Ectodermal cell (in vitro differentiated cells): Measurements from ENCODE around the gene RIGI.

Experiments used
- H3K27ac ChIP-seq: 2 replicates; pipeline ENCODE4 v1.7.0; 2013; ENCODE audit warnings: mild to moderate bottlenecking, low read depth, low read length; ENCODE audit not compliant: insufficient read depth, poor library complexity, severe bottlenecking
- H3K27me3 ChIP-seq: 2 replicates; pipeline ENCODE4 v1.7.0; 2013; ENCODE audit warnings: mild to moderate bottlenecking, low read length; ENCODE audit not compliant: insufficient read depth, control insufficient read depth, poor library complexity, severe bottlenecking
- H3K36me3 ChIP-seq: one replicate; pipeline ENCODE4 v1.7.0; 2013; ENCODE audit warnings: low read length; ENCODE audit not compliant: control insufficient read depth, insufficient read depth
- H3K4me1 ChIP-seq: one replicate; pipeline ENCODE4 v1.7.0; 2013; ENCODE audit warnings: low read length; ENCODE audit not compliant: control insufficient read depth, insufficient read depth
- H3K4me3 ChIP-seq: 2 replicates; pipeline ENCODE4 v1.7.0; 2013; ENCODE audit warnings: low read depth, low read length, control low read depth; ENCODE audit not compliant: insufficient read depth
- H3K9me3 ChIP-seq: 2 replicates; pipeline ENCODE4 v1.7.0; 2013; ENCODE audit warnings: mild to moderate bottlenecking, low read length, moderate library complexity; ENCODE audit not compliant: control insufficient read depth
- WGBS, 2 experiments: methylation state at CpG; one replicate each; pipeline ENCODE4 v1.1.7; 2013; ENCODE audit warnings: missing lambda C conversion rate in 2 of 2; 5-methylcytosine and 5-hydroxymethylcytosine counted together

Gene RIGI

GRCh38 chr9:32501868-32502267, 24.1 kb downstream of the RIGI start:
- H3K36me3 ChIP-seq = no peaks in the 10 kb centered on the region
- WGBS, 2 experiments = 78 to 100% methylated on average over 1 of the region's 1 CpG
- no peak overlapping the region for H3K4me3 ChIP-seq
- no peaks in the 10 kb centered on the region for H3K27me3 ChIP-seq
- H3K27ac ChIP-seq = no peak overlapping the region
- no peaks in the 10 kb centered on the region for H3K4me1 ChIP-seq
- H3K9me3 ChIP-seq = no peaks in the 10 kb centered on the region

- Histone ChIP-seq H3K9me3 (no peaks in the 10 kb centered on the region), H3K27me3 (no peaks in the 10 kb centered on the region), H3K36me3 (no peaks in the 10 kb centered on the region), H3K4me3 (no peak overlapping the region), H3K27ac (no peak overlapping the region), H3K4me1 (no peaks in the 10 kb centered on the region)
- WGBS, 2 experiments = 87 to 99% methylated on average over 2 of the region's 2 CpGs
Observed at GRCh38 chr9:32500768-32501167, 25.2 kb downstream of the RIGI start.

GRCh38 chr9:32497921-32498320, 28.1 kb downstream of the RIGI start:
- Histone ChIP-seq H3K27ac (no peak overlapping the region), H3K36me3 (no peaks in the 10 kb centered on the region), H3K9me3 (no peaks in the 10 kb centered on the region), H3K4me3 (no peak overlapping the region), H3K4me1 (no peaks in the 10 kb centered on the region), H3K27me3 (no peaks in the 10 kb centered on the region)

GRCh38 chr9:32490601-32491000, 35.4 kb downstream of the RIGI start:
- Histone ChIP-seq H3K4me3 (no peak overlapping the region), H3K27me3 (no peaks in the 10 kb centered on the region), H3K9me3 (no peaks in the 10 kb centered on the region), H3K4me1 (no peaks in the 10 kb centered on the region), H3K27ac (no peak overlapping the region), H3K36me3 (no peaks in the 10 kb centered on the region)
- WGBS, 2 experiments = 63 to 69% methylated on average over 3 of the region's 3 CpGs

- 96 to 97% methylated on average over 2 of the region's 3 CpGs for WGBS, 2 experiments
- no peak overlapping the region for H3K27ac ChIP-seq
- H3K4me3 ChIP-seq = no peak overlapping the region
Observed at GRCh38 chr9:32487981-32488380, 38.0 kb downstream of the RIGI start.

GRCh38 chr9:32486839-32487562, 39.0 kb downstream of the RIGI start:
- Histone ChIP-seq H3K9me3 (no peaks in the 10 kb centered on the region), H3K36me3 (no peaks in the 10 kb centered on the region), H3K27ac (no peak overlapping the region), H3K27me3 (no peaks in the 10 kb centered on the region), H3K4me1 (no peaks in the 10 kb centered on the region), H3K4me3 (no peak overlapping the region)
- 88 to 90% methylated on average over 2 of the region's 2 CpGs for WGBS, 2 experiments

More at GRCh38 chr9:32487981-32488380, 38.0 kb downstream of the RIGI start:
- no peaks in the 10 kb centered on the region for H3K4me1 ChIP-seq
- no peaks in the 10 kb centered on the region for H3K27me3 ChIP-seq
- H3K36me3 ChIP-seq = no peaks in the 10 kb centered on the region
- H3K9me3 ChIP-seq = no peaks in the 10 kb centered on the region

GRCh38 chr9:32483343-32483742, 42.7 kb downstream of the RIGI start:
- Histone ChIP-seq H3K4me3 (no peak overlapping the region), H3K9me3 (no peaks in the 10 kb centered on the region), H3K27me3 (no peaks in the 10 kb centered on the region), H3K27ac (no peak overlapping the region), H3K36me3 (no peaks in the 10 kb centered on the region), H3K4me1 (no peaks in the 10 kb centered on the region)
- 92 to 96% methylated on average over 4 of the region's 4 CpGs for WGBS, 2 experiments
